HG03039 (cell line): ENCODE data around the gene CCDC78.

Experiments
- ATAC-seq: cut with Tn5 transposase; IDR thresholded peaks from one replicate; pipeline ENCODE4 v1.9.1; 2021; ENCODE audit warnings: mild to moderate bottlenecking, moderate library complexity; ENCODE audit not compliant: unreplicated experiment

Gene CCDC78

DNA sequence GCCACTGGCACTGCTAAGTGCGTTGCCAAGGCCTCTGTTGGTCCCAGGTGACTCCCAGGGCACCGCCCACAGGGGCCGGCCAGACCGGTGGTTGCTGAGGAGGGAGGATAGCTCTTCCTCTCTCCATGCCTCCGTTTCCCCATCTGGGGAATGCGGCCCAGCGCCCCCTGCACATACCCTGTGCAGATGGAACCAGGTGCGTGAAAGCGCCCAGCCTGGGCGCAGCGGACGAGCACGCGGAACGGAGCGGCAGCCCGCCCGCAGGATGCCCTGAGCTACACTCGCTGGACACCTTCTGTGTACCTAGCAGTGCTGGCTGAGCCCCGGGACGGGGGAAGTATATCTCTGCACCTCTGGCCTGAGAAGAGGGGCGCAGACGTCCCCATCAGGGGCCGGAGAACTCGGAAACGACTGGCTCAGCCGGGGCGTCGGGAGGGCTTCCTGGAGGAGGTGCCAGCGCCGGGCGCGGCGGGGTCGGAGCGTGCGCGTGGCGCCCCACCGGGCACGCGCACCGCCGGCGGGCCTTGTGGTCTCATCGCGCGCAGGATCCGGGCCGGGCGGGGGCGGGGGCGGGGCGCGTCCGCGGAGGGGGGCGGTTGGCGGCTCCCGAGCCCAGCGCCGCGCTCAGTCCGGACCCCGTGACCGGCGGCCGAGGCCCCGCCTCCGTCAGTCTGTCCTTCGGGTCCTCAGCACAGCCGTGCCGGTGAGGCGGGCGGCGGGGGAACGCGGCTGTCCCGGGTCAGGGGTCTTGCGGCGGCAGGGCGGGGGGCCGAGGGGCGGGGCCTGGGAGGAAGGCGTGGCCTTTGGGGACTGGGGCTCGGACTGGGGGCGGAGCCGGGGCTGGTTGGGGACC, at the start of gene CCDC78, which contains the start of gene HAGHL:
Gene CCDC78, minus strand, starts transcription at position 6 of the 853 bp plus-strand sequence. CDS start 76 bp downstream, outside the sequence.
Gene HAGHL, plus strand, starts transcription at position 669 of the 853 bp plus-strand sequence. CDS start 404 bp downstream, outside the sequence.
- ATAC-seq = no peak

DNA sequence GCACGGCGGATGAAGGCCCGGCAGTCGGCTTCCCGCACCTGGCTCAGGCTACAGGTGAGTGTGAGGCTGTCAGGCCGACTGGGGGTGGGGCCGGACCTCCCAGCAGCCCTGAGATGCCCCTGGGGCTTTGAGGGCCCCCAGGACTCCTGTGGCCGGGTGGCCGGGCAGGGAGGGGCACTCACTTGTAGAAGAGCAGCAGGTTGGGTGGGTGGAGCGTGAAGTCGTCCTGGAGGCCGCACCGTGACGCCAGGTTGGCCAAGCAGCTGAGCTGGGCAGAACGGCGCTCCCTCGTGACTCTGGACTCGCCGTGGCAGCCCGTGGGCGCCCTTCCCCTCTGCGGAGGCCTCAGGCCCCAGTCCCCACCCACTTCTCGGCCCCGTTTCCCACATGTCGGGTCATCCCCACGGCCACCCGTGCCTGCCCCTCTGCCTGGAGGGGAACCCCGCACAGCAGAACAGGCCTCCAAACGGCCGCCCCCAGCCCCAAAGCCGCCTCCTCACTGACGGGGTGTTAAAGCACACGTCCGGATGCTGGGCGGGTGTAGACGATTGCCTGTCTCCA, 49.1 kb upstream of the CCDC78 start:
- ATAC-seq = no peak

DNA sequence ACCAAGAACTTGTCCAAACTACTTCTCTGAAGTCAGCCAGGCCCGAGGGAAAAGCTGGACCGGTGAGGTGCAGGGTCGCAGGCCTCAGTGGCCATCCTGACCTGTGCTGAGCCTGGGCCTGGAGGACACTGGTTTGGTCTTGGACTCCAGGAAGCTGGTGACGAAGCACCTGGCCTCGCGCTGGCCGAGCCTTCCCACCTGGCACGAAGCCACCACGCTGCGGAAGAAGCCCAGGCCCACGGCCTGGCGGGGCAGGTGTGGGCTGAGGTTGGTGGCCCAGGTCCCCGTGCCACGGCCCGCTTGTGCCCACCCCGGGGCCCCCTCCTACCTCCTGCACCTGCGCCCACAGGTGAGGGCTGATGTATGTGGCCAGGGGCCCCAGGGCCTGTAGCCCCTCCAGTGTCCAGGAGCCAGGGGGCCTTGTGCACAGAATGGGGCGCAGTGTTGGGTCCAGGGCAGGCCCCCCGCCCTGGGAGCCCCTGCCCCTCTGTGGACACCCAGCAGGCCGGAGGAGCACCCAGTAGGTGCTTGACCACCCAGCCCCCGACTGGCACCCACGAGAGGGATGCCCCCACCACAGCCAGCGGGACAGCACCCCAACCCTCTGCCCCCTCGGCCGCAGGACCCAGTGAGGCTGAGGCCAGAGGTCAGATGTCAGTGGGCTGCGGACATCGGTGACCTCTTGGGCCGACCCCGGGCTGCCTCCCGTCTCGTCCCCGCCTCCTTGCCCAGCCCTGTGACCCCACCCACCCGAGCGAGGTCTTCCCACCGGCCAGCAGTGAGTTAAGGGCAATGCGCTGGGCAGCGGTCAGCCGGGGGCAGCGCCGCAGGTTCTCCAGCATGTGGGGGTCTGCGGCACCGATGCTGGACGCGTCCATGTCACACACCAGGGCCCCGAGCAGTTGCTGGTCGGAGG, 48.1 kb upstream of the CCDC78 start:
- ATAC-seq = no peak

DNA sequence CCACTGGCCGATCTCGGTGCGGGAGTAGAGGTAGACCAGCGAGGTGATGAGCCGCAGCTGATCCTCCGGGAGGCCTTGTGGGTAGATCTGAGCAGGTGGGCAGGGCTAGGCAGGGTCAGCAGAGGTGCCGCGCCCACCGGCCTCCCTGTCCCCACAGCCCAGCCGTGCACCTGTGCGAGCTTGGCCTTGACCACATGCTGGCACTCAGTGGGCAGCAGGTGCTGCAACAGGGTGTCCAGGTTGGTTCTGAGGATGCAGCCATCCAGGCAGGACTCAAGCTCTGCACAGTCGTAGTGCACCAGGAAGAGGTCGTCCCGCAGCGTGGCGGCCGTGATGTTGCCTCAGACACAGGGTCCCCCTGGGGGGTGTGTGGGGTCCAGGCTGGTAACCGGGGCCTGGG, 46.7 kb upstream of the CCDC78 start:
- ATAC-seq = no peak

DNA sequence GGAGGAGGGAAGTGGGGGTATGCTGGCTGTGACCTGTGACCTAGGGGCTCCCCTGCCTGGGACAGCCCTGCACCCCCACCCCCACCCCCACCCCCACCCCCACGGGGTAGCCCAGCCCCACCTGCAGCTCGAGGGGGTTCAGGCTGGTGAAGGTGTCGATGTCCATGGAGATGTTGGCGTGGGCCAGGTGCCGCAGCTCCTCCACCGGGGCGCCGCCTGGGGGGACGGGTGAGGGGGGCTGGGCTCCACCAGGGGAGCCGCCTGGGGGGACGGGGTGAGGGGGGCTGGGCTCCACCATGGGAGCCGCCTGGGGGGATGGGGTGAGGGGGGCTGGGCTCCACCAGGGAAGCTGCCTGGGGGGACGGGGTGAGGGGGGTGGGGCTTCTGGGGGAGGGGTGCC, 44.2 kb upstream of the CCDC78 start:
- no peak for ATAC-seq

DNA sequence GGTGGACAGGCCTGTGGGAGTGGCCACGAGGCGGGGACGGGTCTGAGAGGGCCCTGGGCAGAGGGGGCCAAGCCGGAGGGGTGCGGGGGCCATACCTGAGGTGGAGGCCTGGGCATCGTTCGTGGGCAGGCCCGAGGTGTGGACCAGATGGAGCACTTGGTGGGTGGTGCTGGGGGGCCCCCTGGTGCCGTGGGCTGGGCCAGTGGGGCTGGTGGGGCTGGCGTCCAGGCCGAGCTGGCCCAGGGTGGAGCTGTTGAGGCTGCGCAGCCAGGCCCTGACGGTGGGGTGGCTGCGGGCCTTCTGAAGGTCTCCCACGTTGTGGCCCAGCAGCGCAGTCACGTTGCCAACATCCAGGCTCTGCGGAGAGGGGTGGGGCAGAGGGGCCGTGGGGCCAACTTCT, 43.7 kb upstream of the CCDC78 start:
- ATAC-seq = no peak

DNA sequence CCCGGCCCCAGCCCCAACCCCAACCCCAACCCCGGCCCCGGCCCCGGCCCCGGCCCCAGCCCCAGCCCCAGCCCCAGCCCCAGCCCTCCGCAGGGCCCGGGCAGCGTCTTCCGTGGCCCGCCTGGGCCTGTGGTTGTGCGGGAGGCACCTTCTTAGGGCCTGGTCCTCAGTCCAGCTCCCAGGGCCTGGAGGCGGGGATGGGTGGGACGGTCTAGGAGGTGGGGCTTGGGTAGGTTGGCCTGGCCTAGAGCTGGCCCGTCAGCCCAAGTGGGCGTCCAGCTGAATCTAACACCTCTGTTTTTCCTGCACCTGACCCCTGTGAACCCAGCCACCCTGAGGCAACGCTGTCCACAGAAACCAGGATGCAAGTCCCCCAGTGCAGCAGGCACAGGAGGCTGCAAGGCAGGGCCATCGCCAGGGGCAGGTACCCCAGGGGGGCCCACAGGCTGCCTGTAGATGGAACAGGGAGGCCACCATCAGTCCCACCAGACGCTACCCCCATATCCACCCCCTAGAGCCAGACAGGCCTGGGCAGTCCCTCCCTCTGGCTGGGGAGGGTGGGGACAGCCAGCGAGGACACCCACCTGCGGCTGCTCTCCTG, 43.0 kb upstream of the CCDC78 start:
- no peak for ATAC-seq

DNA sequence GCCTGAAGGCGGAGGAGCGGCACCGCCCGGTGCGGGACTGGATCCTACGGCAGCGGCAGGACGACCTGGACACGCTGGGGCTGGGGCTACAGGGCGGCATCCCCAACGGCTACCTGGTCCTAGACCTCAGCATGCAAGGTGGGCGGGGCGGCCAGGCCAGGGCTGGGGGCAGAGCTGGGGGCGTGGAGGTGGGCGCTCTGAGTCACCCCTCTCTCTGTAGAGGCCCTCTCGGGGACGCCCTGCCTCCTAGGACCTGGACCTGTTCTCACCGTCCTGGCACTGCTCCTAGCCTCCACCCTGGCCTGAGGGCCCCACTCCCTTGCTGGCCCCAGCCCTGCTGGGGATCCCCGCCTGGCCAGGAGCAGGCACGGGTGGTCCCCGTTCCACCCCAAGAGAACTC, 42.2 kb upstream of the CCDC78 start:
- ATAC-seq = no peak

DNA sequence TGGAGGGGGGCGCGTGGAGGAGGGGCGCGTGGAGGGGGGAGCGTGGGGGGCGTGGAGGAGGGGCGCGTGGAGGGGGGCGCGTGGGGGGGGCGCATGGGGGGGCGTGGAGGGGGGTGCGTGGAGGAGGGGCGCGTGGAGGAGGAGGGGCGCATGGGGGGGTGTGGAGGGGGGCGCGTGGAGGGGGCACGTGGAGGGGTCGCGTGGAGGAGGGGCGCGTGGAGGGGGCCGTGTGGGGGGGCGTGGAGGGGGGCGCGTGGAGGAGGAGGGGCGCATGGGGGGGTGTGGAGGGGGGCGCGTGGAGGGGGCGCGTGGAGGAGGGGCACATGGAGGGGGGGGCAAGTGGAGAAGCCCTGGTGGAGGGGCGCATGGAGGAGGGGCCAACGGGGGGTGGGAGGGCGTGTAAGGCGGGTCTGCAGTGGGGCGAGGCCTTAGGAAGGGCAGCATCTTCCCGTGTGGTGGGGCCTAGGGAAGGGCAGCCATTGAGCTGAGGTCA, 41.5 kb upstream of the CCDC78 start:
- no peak for ATAC-seq

DNA sequence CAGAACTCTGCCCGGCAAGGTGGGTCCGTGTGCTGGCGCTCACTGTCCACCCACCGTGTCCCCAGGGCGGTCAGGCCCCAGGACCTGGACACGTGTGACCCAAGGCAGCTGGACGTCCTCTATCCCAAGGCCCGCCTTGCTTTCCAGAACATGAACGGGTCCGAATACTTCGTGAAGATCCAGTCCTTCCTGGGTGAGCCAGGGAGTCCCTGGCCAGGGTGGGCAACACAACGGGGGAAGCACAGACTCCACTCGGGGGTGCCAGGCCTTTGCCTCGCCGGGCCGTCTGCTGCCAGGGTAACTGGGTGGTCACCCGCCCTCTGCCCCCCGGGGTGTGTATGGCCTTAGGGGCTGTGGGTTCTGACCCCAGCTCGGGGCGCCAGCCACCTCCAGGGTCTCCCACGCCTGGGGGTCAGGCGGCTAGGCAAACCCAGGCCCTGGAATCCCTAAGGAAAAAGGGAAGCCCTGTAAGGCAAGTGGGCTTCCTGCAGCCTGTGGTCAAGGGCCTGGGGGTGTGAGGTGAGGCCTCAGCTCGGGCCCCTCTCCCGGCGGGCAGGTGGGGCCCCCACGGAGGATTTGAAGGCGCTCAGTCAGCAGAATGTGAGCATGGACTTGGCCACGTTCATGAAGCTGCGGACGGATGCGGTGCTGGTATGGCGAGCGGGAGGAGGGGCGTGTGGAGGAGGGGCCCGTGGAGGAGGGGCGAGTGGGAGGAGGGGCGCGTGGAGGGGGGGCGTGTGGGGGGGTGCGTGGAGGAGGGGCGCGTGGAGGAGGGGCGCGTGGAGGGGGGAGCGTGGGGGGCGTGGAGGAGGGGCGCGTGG, 40.8 kb upstream of the CCDC78 start:
- no peak for ATAC-seq

DNA sequence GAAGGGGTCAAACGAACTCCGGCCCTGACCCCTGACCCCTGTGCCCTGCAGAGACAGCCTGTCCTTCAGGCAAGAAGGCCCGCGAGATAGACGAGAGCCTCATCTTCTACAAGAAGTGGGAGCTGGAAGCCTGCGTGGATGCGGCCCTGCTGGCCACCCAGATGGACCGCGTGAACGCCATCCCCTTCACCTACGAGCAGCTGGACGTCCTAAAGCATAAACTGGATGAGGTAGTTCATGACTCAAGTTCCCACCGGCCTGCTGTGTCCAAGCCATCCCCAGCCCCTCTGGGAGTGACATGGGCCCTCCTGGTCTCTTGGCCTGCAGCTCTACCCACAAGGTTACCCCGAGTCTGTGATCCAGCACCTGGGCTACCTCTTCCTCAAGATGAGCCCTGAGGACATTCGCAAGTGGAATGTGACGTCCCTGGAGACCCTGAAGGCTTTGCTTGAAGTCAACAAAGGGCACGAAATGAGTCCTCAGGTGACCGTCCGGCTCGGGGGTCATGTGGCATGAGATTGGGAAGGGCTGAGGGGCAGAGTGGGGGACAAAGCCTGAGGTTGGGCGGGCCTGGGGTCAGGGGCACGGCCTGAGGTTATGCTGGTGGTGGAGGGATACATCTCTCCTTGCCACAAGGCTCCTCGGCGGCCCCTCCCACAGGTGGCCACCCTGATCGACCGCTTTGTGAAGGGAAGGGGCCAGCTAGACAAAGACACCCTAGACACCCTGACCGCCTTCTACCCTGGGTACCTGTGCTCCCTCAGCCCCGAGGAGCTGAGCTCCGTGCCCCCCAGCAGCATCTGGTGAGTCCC, 40.0 kb upstream of the CCDC78 start:
- ATAC-seq = no peak

DNA sequence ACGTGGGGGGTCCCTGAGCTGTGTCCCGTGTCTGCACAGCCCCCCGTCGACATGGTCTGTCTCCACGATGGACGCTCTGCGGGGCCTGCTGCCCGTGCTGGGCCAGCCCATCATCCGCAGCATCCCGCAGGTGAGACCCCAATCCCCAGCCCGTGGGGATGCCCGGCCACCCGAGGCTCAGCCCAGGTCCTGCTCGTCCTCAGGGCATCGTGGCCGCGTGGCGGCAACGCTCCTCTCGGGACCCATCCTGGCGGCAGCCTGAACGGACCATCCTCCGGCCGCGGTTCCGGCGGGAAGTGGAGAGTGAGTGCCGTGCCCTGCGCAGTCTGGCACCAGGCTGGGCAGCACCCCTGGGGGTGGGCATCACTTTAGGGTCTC, 39.2 kb upstream of the CCDC78 start:
- no peak for ATAC-seq

DNA sequence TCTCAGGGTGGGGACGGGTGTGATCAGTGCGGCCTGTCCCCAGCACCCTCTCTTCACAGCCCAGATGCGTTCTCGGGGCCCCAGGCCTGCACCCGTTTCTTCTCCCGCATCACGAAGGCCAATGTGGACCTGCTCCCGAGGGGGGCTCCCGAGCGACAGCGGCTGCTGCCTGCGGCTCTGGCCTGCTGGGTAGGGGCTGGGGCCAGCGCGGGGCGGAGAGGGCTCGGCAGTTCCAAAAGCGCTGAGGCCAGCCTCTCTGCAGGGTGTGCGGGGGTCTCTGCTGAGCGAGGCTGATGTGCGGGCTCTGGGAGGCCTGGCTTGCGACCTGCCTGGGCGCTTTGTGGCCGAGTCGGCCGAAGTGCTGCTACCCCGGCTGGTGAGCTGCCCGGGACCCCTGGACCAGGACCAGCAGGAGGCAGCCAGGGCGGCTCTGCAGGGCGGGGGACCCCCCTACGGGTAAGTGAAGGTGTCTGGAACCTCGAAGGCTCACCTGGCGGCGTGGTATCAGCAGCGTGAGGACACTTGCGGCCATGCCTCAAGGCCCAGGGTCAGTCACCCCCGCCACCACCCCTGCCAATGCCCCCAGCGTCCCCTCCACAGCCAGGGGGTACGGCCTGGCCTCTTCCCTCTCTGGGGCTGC, 38.7 kb upstream of the CCDC78 start:
- ATAC-seq = no peak

DNA sequence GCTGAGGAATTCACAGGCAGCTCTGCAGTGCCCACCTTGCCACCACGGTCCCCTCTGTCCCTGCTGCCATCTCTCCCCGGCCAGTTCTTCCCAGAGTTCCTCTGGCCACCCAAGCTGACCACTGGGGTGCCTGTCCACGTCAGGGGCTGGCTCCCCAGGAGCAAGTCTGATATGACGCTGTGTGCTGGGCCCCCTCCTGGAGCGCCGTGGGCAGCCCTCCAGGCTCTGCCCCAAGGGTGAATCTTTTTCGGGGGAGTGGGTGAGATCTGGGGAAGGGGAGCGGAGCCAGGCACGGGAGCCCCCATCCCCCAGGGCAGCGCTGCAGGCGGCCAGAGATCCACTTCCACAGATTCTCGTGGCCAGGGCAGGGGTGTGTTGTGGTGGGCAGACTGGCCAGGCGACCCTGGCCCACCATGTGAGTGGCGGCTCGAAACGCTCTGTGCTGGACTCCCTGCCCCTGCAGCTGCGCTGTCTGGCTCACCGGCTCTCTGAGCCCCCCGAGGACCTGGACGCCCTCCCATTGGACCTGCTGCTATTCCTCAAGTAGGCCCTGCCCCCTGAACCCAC, 38.0 kb upstream of the CCDC78 start:
- no peak for ATAC-seq

DNA sequence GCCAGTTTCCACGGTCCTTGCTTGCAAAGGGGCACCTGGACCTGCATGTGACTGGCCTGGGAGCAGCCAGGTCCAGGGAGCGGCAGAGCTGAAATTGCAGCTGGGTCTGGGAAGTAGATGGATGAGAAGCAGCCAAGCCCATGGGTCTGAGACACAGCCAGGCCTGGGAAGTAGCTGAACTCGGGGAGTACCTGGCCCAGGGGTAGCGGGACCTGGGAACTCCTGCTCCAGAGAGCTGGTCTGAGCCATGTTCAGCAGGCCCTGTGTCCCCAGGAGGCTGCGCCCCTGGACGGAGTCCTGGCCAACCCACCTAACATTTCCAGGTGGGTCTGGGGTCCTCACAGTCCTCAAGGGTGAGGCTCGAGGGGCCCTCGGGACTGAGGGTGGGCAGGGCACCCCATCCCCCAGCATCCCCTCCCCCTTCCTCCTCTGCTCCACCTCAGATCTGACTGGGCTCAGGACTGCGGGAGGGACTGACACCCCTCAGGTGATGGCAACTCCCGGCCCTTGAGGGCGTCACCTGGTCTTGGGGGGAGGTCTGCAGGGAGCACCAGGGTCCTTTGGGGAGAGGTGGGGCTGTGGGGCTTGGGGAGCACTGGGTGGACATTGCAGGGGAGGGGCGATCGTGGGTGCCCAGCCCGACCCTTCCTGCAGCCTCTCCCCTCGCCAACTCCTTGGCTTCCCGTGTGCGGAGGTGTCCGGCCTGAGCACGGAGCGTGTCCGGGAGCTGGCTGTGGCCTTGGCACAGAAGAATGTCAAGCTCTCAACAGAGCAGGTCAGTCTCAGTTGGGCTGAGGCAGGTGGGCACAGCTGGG, 37.3 kb upstream of the CCDC78 start:
- no peak for ATAC-seq

DNA sequence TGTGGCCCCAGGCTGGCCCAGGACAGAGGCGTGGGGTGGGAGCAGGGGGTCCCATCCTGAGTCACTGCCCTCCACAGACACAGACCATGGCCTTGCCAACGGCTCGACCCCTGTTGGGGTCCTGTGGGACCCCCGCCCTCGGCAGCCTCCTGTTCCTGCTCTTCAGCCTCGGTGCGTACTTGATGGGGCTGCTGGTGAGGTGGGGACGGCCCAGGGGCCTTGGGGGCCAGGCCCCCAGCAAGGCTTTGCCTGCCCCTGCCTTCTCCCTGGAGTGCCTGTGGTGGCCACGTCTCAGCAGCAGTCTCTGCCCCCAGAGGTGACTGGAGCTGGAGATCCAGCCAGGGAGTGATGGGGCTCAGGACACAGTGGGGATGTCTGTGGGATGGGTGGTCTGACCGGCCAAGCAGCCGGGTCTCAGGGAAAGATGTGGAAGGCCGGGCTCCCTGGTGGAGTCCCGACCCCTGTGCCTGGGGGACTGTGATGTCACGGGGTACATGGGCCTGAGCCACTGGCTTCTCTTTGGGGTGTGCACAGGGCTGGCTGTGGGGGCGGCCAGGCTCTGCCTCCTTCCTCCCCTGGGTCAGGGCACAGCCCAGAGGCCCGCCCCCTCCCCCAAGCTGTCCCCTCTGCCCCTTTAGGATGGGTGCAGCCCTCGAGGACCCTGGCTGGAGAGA, 36.5 kb upstream of the CCDC78 start:
- ATAC-seq = no peak
